Fibroblast of the aortic adventitia (primary cell): Measurements from ENCODE around the gene PRKCH. TPM values are rescaled to one million over a fixed set of nuclear protein-coding genes. Genes with fewer than 3 reads are reported as not detected.

Experiments used
- DNase-seq: peaks from one replicate; pipeline ENCODE4 v3.0.0-alpha.2; 2010; ENCODE audit warnings: low read depth
- H3K4me3 ChIP-seq: 2 replicates; pipeline ENCODE4 v1.5.1; 2011; ENCODE audit warnings: low read depth, mild to moderate bottlenecking, control low read depth, low read length, moderate library complexity
- CTCF ChIP-seq: IDR thresholded peaks from 2 replicates; pipeline ENCODE4 v1.5.1; 2011; ENCODE audit warnings: mild to moderate bottlenecking, low read length, control low read depth, inconsistent platforms; ENCODE audit not compliant: insufficient read depth
- total RNA-seq: library from RNA; depleted of rRNA; stranded (reverse); fragments of >200 nt; gene quantifications from 2 replicates; pipeline ENCODE4 v1.2.3, GENCODE V29; 2012; ENCODE audit warnings: low replicate concordance

PRKCH gene
- total RNA-seq, 1 donor, result 4.2 TPM

GRCh38 chr14:61433169-61433568 is 111.8 kb downstream of the PRKCH start:
- no peak overlapping the region for H3K4me3 ChIP-seq
- TF ChIP-seq CTCF, result no peak
- DNase-seq, result no peak

GRCh38 chr14:61433828-61434227 is 112.4 kb downstream of the PRKCH start:
- H3K4me3 ChIP-seq, result no peak overlapping the region
- TF ChIP-seq CTCF, result no peak
- no peak for DNase-seq

- TF ChIP-seq CTCF, result no peak
- no peak overlapping the region for H3K4me3 ChIP-seq
- DNase-seq, result no peak
Measured at GRCh38 chr14:61434311-61434710, 112.9 kb downstream of the PRKCH start.

GRCh38 chr14:61435563-61436337 is 114.4 kb downstream of the PRKCH start:
- peak; percentile 26 for DNase-seq
- no peak for TF ChIP-seq CTCF
- no peak overlapping the region for H3K4me3 ChIP-seq

GRCh38 chr14:61437381-61437780 is 116.0 kb downstream of the PRKCH start:
- TF ChIP-seq CTCF, result no peak
- no peak for DNase-seq
- H3K4me3 ChIP-seq, result no peak overlapping the region

- no peak for DNase-seq
- no peak overlapping the region for H3K4me3 ChIP-seq
- no peak for TF ChIP-seq CTCF
Measured at GRCh38 chr14:61438036-61438435, 116.7 kb downstream of the PRKCH start.

- DNase-seq, result no peak
- no peak for TF ChIP-seq CTCF
- H3K4me3 ChIP-seq, result no peak overlapping the region
Measured at GRCh38 chr14:61438497-61438859, 117.1 kb downstream of the PRKCH start.
